H9 (cell line): ENCODE measurements around the gene ARMC2. TPM values are rescaled to one million over a fixed set of nuclear protein-coding genes. Genes with fewer than 3 reads are reported as not detected.

ENCODE experiments used
- DNase-seq: peaks from one replicate; pipeline ENCODE4 v3.0.0-alpha.2; 2017
- H2AFZ ChIP-seq: one replicate; pipeline ENCODE4 v1.6.1; 2013; ENCODE audit warnings: mild to moderate bottlenecking, low read length, control low read depth, moderate library complexity
- H2AK5ac ChIP-seq: 2 replicates; pipeline ENCODE4 v1.6.1; 2013; ENCODE audit warnings: low read length, control low read depth, mixed read lengths; ENCODE audit not compliant: insufficient read length
- H2BK120ac ChIP-seq: one replicate; pipeline ENCODE4 v1.6.1; 2013; ENCODE audit warnings: low read depth, mild to moderate bottlenecking, low read length, control low read depth, inconsistent platforms; ENCODE audit not compliant: poor library complexity, severe bottlenecking
- H2BK12ac ChIP-seq: 2 replicates; pipeline ENCODE4 v1.6.1; 2013; ENCODE audit warnings: low read length, control low read depth, mixed read lengths, low read depth; ENCODE audit not compliant: insufficient read length
- H2BK15ac ChIP-seq: 2 replicates; pipeline ENCODE4 v1.6.1; 2013; ENCODE audit warnings: low read depth, low read length, control low read depth
- H2BK20ac ChIP-seq: one replicate; pipeline ENCODE4 v1.6.1; 2013; ENCODE audit warnings: low read depth, mild to moderate bottlenecking, low read length, control low read depth, inconsistent platforms; ENCODE audit not compliant: poor library complexity, severe bottlenecking
- H2BK5ac ChIP-seq: 2 replicates; pipeline ENCODE4 v1.6.1; 2013; ENCODE audit warnings: low read length, control low read depth, mixed read lengths; ENCODE audit not compliant: insufficient read length
- H3K14ac ChIP-seq: 2 replicates; pipeline ENCODE4 v1.6.1; 2013; ENCODE audit warnings: low read length, control low read depth; ENCODE audit not compliant: insufficient read depth
- H3K18ac ChIP-seq: 2 replicates; pipeline ENCODE4 v1.6.1; 2013; ENCODE audit warnings: low read depth, mild to moderate bottlenecking, mixed read lengths, low read length, control low read depth; ENCODE audit not compliant: insufficient read length
- H3K23ac ChIP-seq: 2 replicates; pipeline ENCODE4 v1.6.1; 2013; ENCODE audit warnings: low read length, control low read depth, mixed read lengths, low read depth; ENCODE audit not compliant: insufficient read length
- H3K23me2 ChIP-seq: 2 replicates; pipeline ENCODE4 v1.6.1; 2013; ENCODE audit warnings: low read depth, mild to moderate bottlenecking, mixed read lengths, low read length, control low read depth; ENCODE audit not compliant: insufficient read length, poor library complexity, severe bottlenecking
- H3K27ac ChIP-seq: 2 replicates; pipeline ENCODE4 v1.5.1; 2013; ENCODE audit warnings: low read length, control low read depth, mixed read lengths, low read depth; ENCODE audit not compliant: insufficient read length
- H3K27me3 ChIP-seq: 2 replicates; pipeline ENCODE4 v1.6.1; 2013; ENCODE audit warnings: low read length, control low read depth, inconsistent platforms; ENCODE audit not compliant: insufficient read depth
- H3K4ac ChIP-seq: 2 replicates; pipeline ENCODE4 v1.6.1; 2013; ENCODE audit warnings: low read depth, mild to moderate bottlenecking, control low read depth, inconsistent platforms, low read length, moderate library complexity
- H3K4me1 ChIP-seq: 2 replicates; pipeline ENCODE4 v1.6.1; 2013; ENCODE audit warnings: low read length, control low read depth, inconsistent platforms; ENCODE audit not compliant: insufficient read depth
- H3K4me2 ChIP-seq: 2 replicates; pipeline ENCODE4 v1.6.1; 2013; ENCODE audit warnings: low read length, control low read depth, mixed read lengths; ENCODE audit not compliant: insufficient read length, insufficient read depth
- H3K56ac ChIP-seq: 2 replicates; pipeline ENCODE4 v1.6.1; 2013; ENCODE audit warnings: low read depth, mild to moderate bottlenecking, mixed read lengths, low read length, control low read depth; ENCODE audit not compliant: insufficient read length
- H3K79me1 ChIP-seq: 2 replicates; pipeline ENCODE4 v1.6.1; 2013; ENCODE audit warnings: low read depth, mild to moderate bottlenecking, moderate library complexity, low read length, control low read depth, inconsistent platforms; ENCODE audit not compliant: insufficient read depth, poor library complexity, severe bottlenecking
- H3K79me2 ChIP-seq: 2 replicates; pipeline ENCODE4 v1.6.1; 2013; ENCODE audit warnings: low read length, control low read depth, inconsistent platforms; ENCODE audit not compliant: insufficient read depth
- H3K9ac ChIP-seq: 2 replicates; pipeline ENCODE4 v1.6.1; 2013; ENCODE audit warnings: low read length, control low read depth, mixed read lengths; ENCODE audit not compliant: insufficient read length; ENCODE audit errors: extremely low read depth
- H3K9me3 ChIP-seq: one replicate; pipeline ENCODE4 v1.6.1; 2013; ENCODE audit warnings: low read depth, low read length, inconsistent platforms; ENCODE audit not compliant: control insufficient read depth
- H3T11ph ChIP-seq: one replicate; pipeline ENCODE4 v1.6.1; 2013; ENCODE audit warnings: mild to moderate bottlenecking, low read length, control low read depth, inconsistent platforms
- H4K20me1 ChIP-seq: one replicate; pipeline ENCODE4 v1.6.1; 2013; ENCODE audit not compliant: control insufficient read depth, insufficient read length, insufficient read depth
- H4K5ac ChIP-seq: 2 replicates; pipeline ENCODE4 v1.6.1; 2013; ENCODE audit warnings: low read depth, mild to moderate bottlenecking, mixed read lengths, low read length, control low read depth; ENCODE audit not compliant: insufficient read length
- H4K8ac ChIP-seq: replicated peaks from 2 replicates; pipeline ENCODE4 v1.6.1; 2013; ENCODE audit warnings: low read length, control low read depth, mixed read lengths, low read depth; ENCODE audit not compliant: insufficient read length
- H4K91ac ChIP-seq: 2 replicates; pipeline ENCODE4 v1.6.1; 2013; ENCODE audit warnings: low read depth, mild to moderate bottlenecking, moderate library complexity, mixed read lengths, low read length, control low read depth; ENCODE audit not compliant: insufficient read length
- H3K27ac Mint-ChIP-seq, 3 experiments: 2 replicates in 2 of 3; 3 replicates in 1 of 3; pipeline ENCODE4 v1.8.0; 2020 to 2021; ENCODE audit warnings: mixed read lengths in 3 of 3, mild to moderate bottlenecking in 1 of 3, moderate library complexity in 1 of 3
- H3K27me3 Mint-ChIP-seq: 2 replicates; pipeline ENCODE4 v1.8.0; 2021; ENCODE audit warnings: low read depth, mild to moderate bottlenecking, moderate library complexity, mixed read lengths
- H3K36me3 Mint-ChIP-seq, 3 experiments: 2 replicates in 2 of 3; 3 replicates in 1 of 3; pipeline ENCODE4 v1.8.0; 2020 to 2021; ENCODE audit warnings: low read depth in 3 of 3, mixed read lengths in 3 of 3; ENCODE audit not compliant: insufficient read depth in 1 of 3
- H3K4me1 Mint-ChIP-seq, 2 experiments: 2 replicates each; pipeline ENCODE4 v1.8.0; 2020; ENCODE audit warnings: mixed read lengths in 2 of 2
- H3K4me3 Mint-ChIP-seq, 2 experiments: 2 replicates in 1 of 2; 3 replicates in 1 of 2; pipeline ENCODE4 v1.8.0; 2020 to 2021; ENCODE audit warnings: mild to moderate bottlenecking in 2 of 2, mixed read lengths in 2 of 2, moderate library complexity in 1 of 2
- H3K9me3 Mint-ChIP-seq, 2 experiments: 2 replicates in 1 of 2; 3 replicates in 1 of 2; pipeline ENCODE4 v1.8.0; 2020; ENCODE audit warnings: mild to moderate bottlenecking in 2 of 2, mixed read lengths in 2 of 2, moderate library complexity in 1 of 2
- CTCF ChIP-seq: fragments of 200-600 bp; sonication (generic); conservative IDR thresholded peaks from 3 replicates; pipeline ENCODE4 v1.8.0; 2021; ENCODE audit warnings: antibody characterized with exemption, mild to moderate bottlenecking
- WGBS: extraction: QIAGEN DNeasy Blood & Tissue Kit; methylation state at CpG from one replicate; pipeline ENCODE4 v1.1.7; 2013; ENCODE audit warnings: missing lambda C conversion rate, low lambda C conversion rate, mixed read lengths; ENCODE audit not compliant: insufficient read length; ENCODE audit errors: extremely low coverage; 5-methylcytosine and 5-hydroxymethylcytosine counted together
- total RNA-seq: library from RNA; stranded (reverse); gene quantifications from 2 replicates; pipeline ENCODE4 v1.2.1, GENCODE V29; 2021

The ARMC2 gene
- total RNA-seq, 1 experiment from 2014 or later, result 2.8 TPM

GRCh38 chr6:108904741-108905140 is 56.5 kb downstream of the ARMC2 start:
- no peaks in the 10 kb centered on the region for H3K9me3 Mint-ChIP-seq
- Histone ChIP-seq H3K23ac (no peak overlapping the region), H3K14ac (no peak overlapping the region), H3K18ac (no peak overlapping the region), H2BK5ac (no peak overlapping the region), H2BK20ac (no peak overlapping the region), H4K91ac (no peak overlapping the region), H2BK120ac (no peak overlapping the region), H3K79me2 (no peaks in the 10 kb centered on the region), H3K4ac (no peak overlapping the region), H3K56ac (no peak overlapping the region), H4K5ac (no peak overlapping the region), H4K8ac (no peak overlapping the region), H2AFZ (no peak overlapping the region), H3K9ac (no peak overlapping the region), H3K79me1 (no peaks in the 10 kb centered on the region), H3K4me1 (no peaks in the 10 kb centered on the region), H2BK15ac (no peak overlapping the region), H3K9me3 (no peaks in the 10 kb centered on the region), H2AK5ac (no peak overlapping the region), H4K20me1 (no peaks in the 10 kb centered on the region), H3T11ph (no peak overlapping the region), H3K27me3 (no peaks in the 10 kb centered on the region), H3K23me2 (no peaks in the 10 kb centered on the region), H2BK12ac (no peak overlapping the region), H3K27ac (no peak overlapping the region), H3K4me2 (no peak overlapping the region)
- H3K27ac Mint-ChIP-seq, result no peak overlapping the region
- no peak for TF ChIP-seq CTCF
- no peak for DNase-seq
- no CpG with 5 or more reads among the region's 3 CpGs for WGBS
- H3K27me3 Mint-ChIP-seq, result no peaks in the 10 kb centered on the region
- no peak overlapping the region for H3K4me3 Mint-ChIP-seq
- no peaks in the 10 kb centered on the region; a peak in 1 of 7 replicates for H3K36me3 Mint-ChIP-seq
- peaks cover 0 to 4% of the 10 kb centered on the region in 2 experiments; a peak in 1 of 4 replicates for H3K4me1 Mint-ChIP-seq
